HG03175 (cell line): ENCODE data around the gene JUND.

Experiments
- ATAC-seq: cut with Tn5 transposase; IDR thresholded peaks from one replicate; pipeline ENCODE4 v1.9.1; 2021; ENCODE audit warnings: mild to moderate bottlenecking, moderate library complexity; ENCODE audit not compliant: unreplicated experiment

Gene JUND

DNA sequence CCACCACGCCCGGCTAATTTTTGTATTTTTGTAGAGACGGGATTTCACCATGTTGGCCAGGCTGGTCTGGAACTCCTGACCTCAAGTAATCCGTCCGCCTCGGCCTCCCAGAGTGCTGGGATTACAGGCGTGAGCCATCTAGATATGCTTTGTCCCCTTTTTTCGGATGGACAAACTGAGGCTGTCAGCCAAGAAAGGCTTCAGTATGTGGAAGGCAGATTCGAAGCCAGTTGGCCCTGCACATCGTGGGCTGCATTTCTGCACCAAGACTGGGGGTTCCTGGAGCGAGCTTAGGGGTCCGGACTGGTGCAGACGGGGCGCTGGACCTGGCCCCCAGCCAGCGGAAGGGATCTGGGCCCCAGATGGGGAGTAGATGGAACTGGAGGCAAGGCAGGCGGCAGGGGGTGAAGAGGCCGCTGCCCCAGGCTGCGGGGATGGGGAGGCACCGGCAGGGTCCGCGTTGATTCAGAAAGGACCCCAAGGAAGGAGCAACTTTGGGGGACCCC, 9.7 kb upstream of the JUND start:
- no peak for ATAC-seq

DNA sequence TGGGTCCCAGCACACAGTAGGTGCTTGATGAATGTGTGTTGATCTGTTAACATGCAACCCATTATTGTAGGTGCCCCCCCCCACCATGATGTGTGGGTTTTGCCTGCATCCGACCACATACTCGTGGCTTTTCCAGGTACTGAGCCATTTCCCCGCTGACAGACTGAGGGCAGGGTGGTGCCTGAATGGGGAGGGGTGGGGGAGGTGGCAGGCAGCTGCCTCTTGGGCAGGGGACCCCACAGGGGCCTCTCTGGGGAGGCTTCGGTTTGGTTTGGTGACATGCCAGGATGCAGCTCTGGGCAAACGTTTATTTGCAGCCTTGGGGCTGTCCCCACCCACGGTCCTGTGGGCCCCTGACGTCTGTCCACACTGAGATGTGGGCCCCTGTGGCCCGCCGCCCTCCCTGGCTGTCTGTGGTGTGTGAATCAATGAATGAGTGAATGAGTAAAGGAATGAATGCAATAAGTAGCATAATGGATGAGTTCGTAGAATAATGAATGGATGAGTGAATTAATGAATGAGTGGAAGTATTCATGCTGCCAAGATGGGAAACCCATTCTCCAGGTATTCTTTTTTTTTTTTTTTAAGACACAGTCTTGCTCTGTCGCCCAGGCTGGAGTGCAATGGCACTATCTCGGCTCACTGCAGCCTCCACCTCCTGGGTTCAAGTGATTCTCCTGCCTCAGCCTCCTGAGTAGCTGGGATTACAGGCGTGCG, 9.0 kb upstream of the JUND start:
- ATAC-seq = peak; percentile 33

DNA sequence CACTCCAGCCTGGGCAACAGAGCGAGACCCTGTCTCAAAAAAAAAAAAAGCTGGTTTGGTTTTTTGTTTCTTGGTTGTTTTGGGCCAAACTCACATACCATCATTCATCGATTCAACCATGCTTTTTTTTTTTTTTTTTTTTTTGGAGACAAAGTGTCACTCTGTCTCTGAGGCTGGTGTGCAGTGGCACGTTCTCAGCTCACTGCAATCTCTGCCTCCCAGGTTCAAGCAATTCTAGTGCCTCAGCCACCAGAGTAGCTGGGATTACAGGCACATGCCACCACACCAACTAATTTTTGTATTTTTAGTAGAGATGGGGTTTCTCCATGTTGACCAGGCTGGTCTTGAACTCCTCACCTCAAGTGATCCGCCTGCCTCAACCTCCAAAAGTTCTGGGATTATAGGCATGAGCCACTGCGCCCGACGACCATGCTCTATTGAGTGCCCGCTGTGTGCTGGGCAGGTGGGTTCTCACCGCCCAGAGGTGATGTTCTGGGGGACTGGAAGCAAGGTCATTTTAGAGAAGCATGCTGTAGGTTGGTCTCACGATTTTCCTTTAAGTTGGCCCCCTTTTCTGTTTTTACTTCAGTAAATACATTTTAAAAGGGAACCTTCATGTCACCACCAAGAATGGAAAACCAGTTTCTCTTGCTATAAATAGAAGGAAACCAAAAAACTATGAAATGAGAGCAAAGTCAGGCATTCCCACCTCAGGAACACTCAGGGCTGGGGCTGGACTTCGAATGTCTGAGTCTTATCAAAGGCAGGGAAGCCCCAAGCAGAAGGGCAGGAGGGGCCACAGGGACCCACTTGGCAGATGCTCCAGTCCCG, 8.3 kb upstream of the JUND start:
- ATAC-seq = no peak

- ATAC-seq = no peak
These were observed 6.7 kb upstream of the JUND start for GRCh38 chr19:18287836-18288772.

DNA sequence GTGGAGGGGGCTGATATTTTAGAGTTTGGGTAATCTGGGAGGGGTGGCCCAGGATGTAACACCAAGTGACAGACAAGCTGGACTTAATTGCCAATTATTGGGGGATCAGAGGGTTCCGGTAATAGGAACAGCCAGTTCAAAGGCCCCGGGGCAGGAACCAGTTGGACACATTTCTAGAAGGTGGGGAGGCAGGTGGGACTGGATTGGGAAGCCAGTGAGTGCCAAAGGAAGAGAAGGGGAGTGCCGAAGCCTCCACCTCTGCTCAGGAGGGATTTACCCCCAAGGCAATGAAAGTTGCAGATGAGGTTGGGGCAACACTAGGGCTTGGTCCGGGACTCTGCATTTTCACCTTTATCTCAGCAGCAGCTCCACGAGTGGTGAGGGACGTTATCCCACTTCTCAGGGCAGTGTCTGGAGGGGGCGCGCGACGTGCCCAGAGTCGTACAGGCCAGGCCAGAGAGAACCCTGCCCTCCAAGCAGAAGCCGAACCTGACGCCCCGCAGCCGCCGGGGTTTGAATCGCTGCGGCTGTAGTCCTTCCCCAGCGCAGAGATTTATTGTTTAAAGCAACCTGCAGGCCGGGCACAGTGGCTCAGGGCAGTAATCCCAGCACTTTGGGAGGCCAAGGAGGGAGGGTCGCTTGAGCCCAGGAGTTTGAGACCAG, 5.7 kb upstream of the JUND start:
- ATAC-seq = no peak

DNA sequence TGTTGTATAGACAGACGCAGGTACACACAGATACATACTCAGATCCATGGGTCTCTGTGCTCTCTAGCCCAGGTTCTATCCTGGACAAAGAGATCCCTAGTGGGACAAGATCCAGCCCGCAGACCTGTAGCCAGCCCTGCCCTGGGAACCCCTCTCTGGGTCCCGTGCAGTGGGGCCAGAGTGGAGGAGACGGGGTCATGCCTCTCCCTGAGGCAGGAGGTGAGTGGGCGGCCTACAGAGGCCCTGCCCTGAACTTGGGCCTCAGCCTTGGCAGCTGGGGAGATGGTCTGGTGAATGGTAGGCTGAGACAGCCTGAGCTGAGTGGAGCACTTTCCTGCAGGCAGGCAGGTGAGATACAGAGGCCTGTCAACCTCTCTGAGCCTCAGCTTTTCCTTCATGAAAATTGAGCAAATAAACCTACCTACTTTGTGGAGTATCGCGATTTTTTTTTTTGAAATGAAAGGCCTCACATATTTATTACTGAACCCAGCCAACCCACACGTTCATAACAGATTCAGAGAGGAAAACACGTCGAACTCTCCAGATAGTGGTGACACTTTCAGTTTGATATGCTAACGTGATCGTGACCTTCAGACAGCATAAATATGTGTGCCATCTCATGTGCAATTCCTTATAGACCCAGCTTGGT, 3.4 kb upstream of the JUND start:
- no peak for ATAC-seq

DNA sequence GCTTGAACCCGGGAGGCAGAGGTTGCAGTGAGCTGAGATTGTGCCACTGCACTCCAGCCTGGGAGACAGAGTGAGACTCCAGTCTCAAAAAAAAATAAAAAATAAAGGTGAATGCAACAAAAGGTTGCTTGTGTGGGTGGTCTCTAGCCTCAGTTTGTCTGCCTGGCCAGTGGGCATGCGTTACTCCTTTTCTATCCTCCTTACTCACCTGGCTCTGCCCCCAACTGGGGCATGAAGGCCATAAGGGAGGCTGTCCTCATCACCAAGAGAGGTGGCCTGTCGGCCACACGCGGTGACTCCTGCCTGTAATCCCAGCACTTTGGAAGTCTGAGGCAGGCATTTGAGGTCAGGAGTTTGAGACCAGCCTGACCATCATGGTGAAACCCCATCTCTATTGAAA, 1.9 kb upstream of the JUND start:
- ATAC-seq = no peak

DNA sequence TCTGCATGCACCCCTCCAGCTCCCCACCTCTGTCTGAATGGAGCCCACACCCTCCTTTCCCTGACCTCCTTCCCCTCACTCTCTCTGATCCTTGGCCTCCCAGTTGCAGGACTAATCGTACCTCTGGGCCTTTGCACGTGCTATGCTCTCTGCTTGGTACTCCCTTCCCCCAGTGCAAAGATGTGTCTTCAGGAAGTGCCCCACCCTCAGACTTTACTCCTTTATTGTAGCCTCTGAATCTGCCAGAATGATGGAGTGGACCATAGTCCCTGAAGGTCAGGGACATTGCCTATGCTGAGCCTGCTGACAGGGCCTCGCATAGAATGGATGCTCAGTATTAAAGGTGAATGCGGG, 1.3 kb upstream of the JUND start:
- ATAC-seq = no peak

DNA sequence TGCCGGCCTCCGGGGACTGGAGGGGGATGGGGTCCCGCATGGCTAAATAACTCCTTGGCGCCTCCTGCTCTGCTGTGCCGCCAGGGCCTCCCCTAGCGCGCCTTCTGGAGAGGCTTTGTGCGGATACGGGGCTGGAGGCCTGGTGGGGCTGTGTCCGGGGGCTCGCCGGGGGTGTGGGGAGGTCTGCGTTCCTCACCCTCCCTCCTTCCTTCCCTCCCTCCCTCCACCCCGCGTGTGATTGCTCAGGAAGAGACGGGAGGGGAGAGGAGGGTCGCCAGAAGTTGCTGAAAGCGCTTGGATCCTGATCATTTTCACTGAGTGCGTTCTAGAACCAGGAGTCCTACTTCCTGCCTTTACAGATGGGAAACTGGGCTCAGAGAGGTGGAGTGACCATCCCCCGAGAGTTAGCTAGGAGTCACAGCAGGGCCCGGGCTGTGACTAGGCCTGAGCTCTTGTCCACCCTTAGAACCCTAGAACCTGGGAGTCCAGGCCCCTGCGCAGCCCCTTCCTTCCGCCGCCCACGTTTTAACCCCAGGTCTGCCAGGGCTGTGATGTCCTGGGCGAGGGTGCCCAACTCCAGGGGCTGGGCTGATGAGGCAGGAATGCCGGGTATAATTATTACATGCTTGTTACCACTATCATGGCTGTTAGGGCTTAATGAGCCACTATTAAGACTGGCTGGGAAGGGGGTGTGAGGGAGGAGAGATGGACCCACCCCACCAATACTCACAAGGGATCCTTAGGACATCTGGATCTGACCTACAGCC, 782 bp upstream of the JUND start:
- no peak for ATAC-seq

GRCh38 chr19:18280247-18281081, 958 bp downstream of the JUND start:
- ATAC-seq = peak; percentile 10

DNA sequence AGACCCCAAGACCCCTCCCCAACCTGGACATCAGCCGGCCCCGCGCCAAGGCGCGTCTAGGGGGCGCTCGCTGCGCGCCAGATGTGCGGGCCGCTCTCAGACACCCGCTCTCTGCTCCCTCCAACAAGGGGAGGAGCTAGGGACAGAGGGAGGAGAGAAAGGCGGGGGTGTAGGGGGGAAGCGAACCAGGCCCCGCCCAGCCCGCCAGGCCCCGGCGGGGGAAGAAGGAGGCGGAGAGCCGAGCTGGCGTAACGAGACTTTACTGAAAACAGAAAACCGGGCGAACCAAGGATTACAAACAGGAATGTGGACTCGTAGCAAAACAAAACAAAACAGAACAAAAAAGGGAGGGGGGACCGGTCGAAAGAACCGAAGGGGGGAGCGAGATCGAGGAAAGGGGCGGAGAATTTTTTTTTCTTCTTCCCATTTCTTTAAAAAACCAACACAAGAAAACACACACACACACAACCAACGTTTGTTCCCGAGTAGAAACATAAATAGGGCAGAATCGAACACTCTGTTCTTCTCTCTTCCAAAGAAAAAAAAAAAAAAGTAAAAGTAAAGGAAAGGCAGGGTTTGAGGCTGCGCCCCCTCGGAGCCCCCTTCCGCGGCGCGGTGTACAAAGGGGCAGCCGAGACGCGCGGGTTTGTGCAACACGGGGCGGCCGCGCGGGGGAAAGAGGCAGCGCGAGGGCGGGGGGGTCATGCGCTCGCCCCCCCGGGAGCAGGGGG, 1.7 kb downstream of the JUND start:
- peak; percentile 24 for ATAC-seq

GRCh38 chr19:18279266-18279515, 2.2 kb downstream of the JUND start:
- no peak for ATAC-seq

DNA sequence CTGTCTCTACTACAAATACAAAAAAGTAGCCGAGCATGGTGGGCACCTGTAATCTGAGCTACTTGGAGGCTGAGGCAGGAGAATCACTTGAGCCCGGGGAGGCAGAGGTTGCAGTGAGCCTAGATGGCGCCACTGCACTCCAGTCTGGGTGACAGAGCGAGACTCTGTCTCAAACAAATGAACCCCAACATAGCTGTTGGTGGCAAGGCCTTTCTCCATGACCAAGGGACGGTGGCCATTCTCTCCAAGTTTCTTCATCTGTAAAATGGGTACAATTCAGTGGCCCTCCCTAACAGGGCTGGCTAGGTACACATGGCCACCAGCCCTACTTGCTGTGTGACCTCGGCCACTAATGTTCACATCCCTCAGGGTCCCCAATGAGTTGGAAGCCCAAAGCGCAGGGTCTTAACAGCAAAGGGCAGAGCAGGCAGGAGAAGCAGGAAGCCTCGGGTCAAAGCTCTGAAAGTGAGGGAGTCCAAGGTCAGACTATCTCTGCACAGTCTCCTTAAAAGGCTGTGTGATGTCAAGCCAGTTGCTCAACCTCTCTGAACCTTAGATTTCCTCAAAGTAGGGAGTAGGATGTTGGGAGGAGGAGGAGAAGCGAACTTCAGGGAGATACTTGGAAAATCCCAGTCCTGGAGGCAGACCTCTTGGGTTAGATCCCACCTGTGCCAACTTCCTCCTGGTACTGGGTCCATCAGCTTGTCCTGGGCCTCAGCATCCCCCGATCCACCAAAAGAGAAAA, 2.7 kb downstream of the JUND start:
- ATAC-seq = no peak

DNA sequence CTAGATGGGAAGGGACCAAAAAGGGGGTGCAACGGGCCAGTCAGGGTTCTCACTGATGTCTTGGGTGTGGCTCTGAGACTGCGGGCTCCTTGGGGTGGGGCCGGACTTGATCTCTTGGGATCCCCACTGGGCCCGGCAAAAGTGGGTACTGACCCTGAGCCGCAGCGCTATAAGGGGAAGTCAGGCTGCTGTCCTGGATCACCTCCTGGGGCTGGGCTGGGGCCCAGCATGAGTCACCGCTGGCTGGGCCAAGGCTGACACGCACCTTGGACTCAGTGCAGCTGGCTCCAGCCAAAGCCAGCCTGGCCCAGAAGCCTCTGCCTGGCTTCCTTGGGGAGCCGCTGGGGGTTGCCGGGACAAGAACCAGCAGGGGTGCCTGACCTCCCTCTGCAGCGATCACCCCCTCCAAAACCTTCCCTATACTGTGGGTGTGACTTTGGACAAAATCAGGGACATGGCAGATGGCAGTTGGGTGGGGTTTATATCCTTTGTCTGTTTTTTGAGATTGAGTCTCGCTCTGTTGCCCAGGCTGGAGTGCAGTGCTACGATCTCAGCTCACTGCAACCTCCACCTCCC, 6.6 kb downstream of the JUND start:
- ATAC-seq = no peak

GRCh38 chr19:18274219-18274780, 7.1 kb downstream of the JUND start, which contains the start of gene IQCN:
Gene IQCN (minus strand): TSS chr19:18274452. CDS start chr19:18269478, 4,974 bp downstream.
- ATAC-seq = no peak

GRCh38 chr19:18273561-18274218, 7.7 kb downstream of the JUND start:
- ATAC-seq = no peak
